Measurements from ENCODE around the gene URI1.

The URI1 gene

GRCh38 chr19:29976151-29976943 lies 34.3 kb downstream of the URI1 start:
- no peak for DNase-seq

- DNase-seq: no peak
Observed at GRCh38 chr19:29978080-29978479, 36.0 kb downstream of the URI1 start.

- no peak for DNase-seq
Observed at GRCh38 chr19:29983568-29983967, 41.5 kb downstream of the URI1 start.

GRCh38 chr19:29985196-29985595 lies 43.2 kb downstream of the URI1 start:
- DNase-seq: no peak

- DNase-seq: no peak
Observed at GRCh38 chr19:29988351-29988750, 46.3 kb downstream of the URI1 start.

GRCh38 chr19:29992233-29992867 lies 50.3 kb downstream of the URI1 start:
- no peak for DNase-seq

- no peak for DNase-seq
Observed at GRCh38 chr19:29999490-29999889, 57.5 kb downstream of the URI1 start.

- DNase-seq: no peak
Observed at GRCh38 chr19:30000862-30001261, 58.8 kb downstream of the URI1 start.

- no peak for DNase-seq
Observed at GRCh38 chr19:30001301-30001700, 59.3 kb downstream of the URI1 start.

- DNase-seq: no peak
Observed at GRCh38 chr19:30001791-30002190, 59.8 kb downstream of the URI1 start.

- no peak for DNase-seq
Observed at GRCh38 chr19:30003866-30004265, 61.8 kb downstream of the URI1 start.

- DNase-seq: no peak
Observed at GRCh38 chr19:30004403-30004802, 62.4 kb downstream of the URI1 start.

- peak; percentile 25 for DNase-seq
Observed at GRCh38 chr19:30006207-30006606, 64.2 kb downstream of the URI1 start.

GRCh38 chr19:30008169-30008568 lies 66.1 kb downstream of the URI1 start:
- no peak for DNase-seq

- DNase-seq: no peak
Observed at GRCh38 chr19:30009013-30009412, 67.0 kb downstream of the URI1 start.

GRCh38 chr19:30011051-30011578 lies 69.1 kb downstream of the URI1 start:
- DNase-seq: no peak

- DNase-seq: no peak
Observed at GRCh38 chr19:30014770-30015169, 72.7 kb downstream of the URI1 start.

- no peak for DNase-seq
Observed at GRCh38 chr19:30017172-30017571, 75.1 kb downstream of the URI1 start.

- no peak for DNase-seq
Observed at GRCh38 chr19:30020189-30020588, 78.2 kb downstream of the URI1 start.

GRCh38 chr19:30022659-30023058 lies 80.6 kb downstream of the URI1 start:
- no peak for DNase-seq

GRCh38 chr19:30023330-30023729 lies 81.3 kb downstream of the URI1 start:
- no peak for DNase-seq

- DNase-seq: no peak
Observed at GRCh38 chr19:30024091-30024490, 82.1 kb downstream of the URI1 start.

GRCh38 chr19:30026933-30027332 lies 84.9 kb downstream of the URI1 start:
- DNase-seq: no peak

All from CD4-positive, alpha-beta T cell treated with Interleukin-10 for 1 hour (primary cell).